Chondrocyte (in vitro differentiated cells): ENCODE results near the gene C13orf46. TPM values are rescaled to one million over a fixed set of nuclear protein-coding genes. Genes with fewer than 3 reads are reported as not detected.

Experiments
- DNase-seq: peaks from one replicate; pipeline ENCODE4 v3.0.0; 2021; ENCODE audit warnings: mixed read lengths, low spot score
- H3K27ac Mint-ChIP-seq: one replicate; pipeline ENCODE4 v1.8.0; 2021; ENCODE audit warnings: mild to moderate bottlenecking, moderate library complexity, mixed read lengths; ENCODE audit not compliant: unreplicated experiment
- H3K27me3 Mint-ChIP-seq: 2 replicates; pipeline ENCODE4 v1.8.0; 2021; ENCODE audit warnings: low read depth, mixed read lengths
- H3K36me3 Mint-ChIP-seq: 2 replicates; pipeline ENCODE4 v1.8.0; 2021; ENCODE audit warnings: low read depth, mixed read lengths
- H3K4me1 Mint-ChIP-seq: 2 replicates; pipeline ENCODE4 v1.8.0; 2021; ENCODE audit warnings: low read depth, mild to moderate bottlenecking, mixed read lengths
- H3K4me3 Mint-ChIP-seq: one replicate; pipeline ENCODE4 v1.8.0; 2021; ENCODE audit warnings: mild to moderate bottlenecking, moderate library complexity, mixed read lengths; ENCODE audit not compliant: unreplicated experiment
- H3K9me3 Mint-ChIP-seq: 2 replicates; pipeline ENCODE4 v1.8.0; 2021; ENCODE audit warnings: low read depth, mixed read lengths
- CTCF ChIP-seq: fragments of 200-600 bp; sonication (generic); IDR thresholded peaks from 2 replicates; pipeline ENCODE4 v1.5.0; 2021; ENCODE audit warnings: antibody characterized with exemption, mild to moderate bottlenecking, moderate library complexity
- total RNA-seq: library from RNA; stranded (reverse); gene quantifications from 3 replicates; pipeline ENCODE4 v1.2.1, GENCODE V29; 2021

C13orf46 gene
- total RNA-seq, 1 donor from 2014 or later: 2.2 TPM

- Mint-ChIP-seq H3K9me3 (no peaks in the 10 kb centered on the region), H3K27me3 (no peaks in the 10 kb centered on the region), H3K27ac (no peak overlapping the region), H3K36me3 (peaks cover 20% of the 10 kb centered on the region), H3K4me1 (no peaks in the 10 kb centered on the region), H3K4me3 (no peak overlapping the region)
- TF ChIP-seq CTCF: peak; percentile 66
- DNase-seq: no peak
These were observed 43.3 kb upstream of the C13orf46 start for GRCh38 chr13:114017028-114017630.

GRCh38 chr13:114016321-114017027, 42.6 kb upstream of the C13orf46 start:
- peaks cover 18% of the 10 kb centered on the region for H3K36me3 Mint-ChIP-seq
- no peaks in the 10 kb centered on the region for H3K27me3 Mint-ChIP-seq
- no peaks in the 10 kb centered on the region for H3K9me3 Mint-ChIP-seq
- H3K27ac Mint-ChIP-seq: no peak overlapping the region
- no peak overlapping the region for H3K4me3 Mint-ChIP-seq
- TF ChIP-seq CTCF: no peak
- no peaks in the 10 kb centered on the region for H3K4me1 Mint-ChIP-seq
- DNase-seq: no peak

- Mint-ChIP-seq H3K4me1 (no peaks in the 10 kb centered on the region), H3K9me3 (no peaks in the 10 kb centered on the region), H3K4me3 (no peak overlapping the region), H3K27ac (no peak overlapping the region), H3K36me3 (peaks cover 18% of the 10 kb centered on the region), H3K27me3 (no peaks in the 10 kb centered on the region)
- no peak for DNase-seq
- TF ChIP-seq CTCF: no peak
These were observed 42.1 kb upstream of the C13orf46 start for GRCh38 chr13:114015969-114016295.

GRCh38 chr13:114015111-114015968, 41.5 kb upstream of the C13orf46 start:
- Mint-ChIP-seq H3K36me3 (peaks cover 17% of the 10 kb centered on the region), H3K4me3 (no peak overlapping the region), H3K27ac (no peak overlapping the region), H3K4me1 (no peaks in the 10 kb centered on the region), H3K27me3 (no peaks in the 10 kb centered on the region), H3K9me3 (no peaks in the 10 kb centered on the region)
- no peak for TF ChIP-seq CTCF
- no peak for DNase-seq

GRCh38 chr13:114013952-114014629, 40.2 kb upstream of the C13orf46 start:
- DNase-seq: no peak
- Mint-ChIP-seq H3K4me3 (no peak overlapping the region), H3K36me3 (peaks cover 19% of the 10 kb centered on the region), H3K9me3 (no peaks in the 10 kb centered on the region), H3K4me1 (no peaks in the 10 kb centered on the region), H3K27me3 (no peaks in the 10 kb centered on the region), H3K27ac (no peak overlapping the region)
- TF ChIP-seq CTCF: no peak
